GM12878 (cell line): ENCODE measurements around the gene SPRED3.

Source experiments
- CTCF ChIP-seq, 3 experiments: IDR thresholded peaks in 2 of 3; conservative IDR thresholded peaks in 1 of 3; 2 replicates each; pipeline ENCODE4 v1.5.1; 2011; ENCODE audit warnings: low read depth in 3 of 3, low read length in 3 of 3, mild to moderate bottlenecking in 3 of 3, control low read depth in 2 of 3, moderate library complexity in 2 of 3, inconsistent platforms in 1 of 3, mixed read lengths in 1 of 3; ENCODE audit not compliant: control insufficient read depth in 2 of 3, insufficient read depth in 1 of 3; ENCODE audit errors: extremely low read depth in 1 of 3
- EP300 ChIP-seq, 2 experiments: fragments of 150-350 bp in 1 of 2; IDR thresholded peaks; 2 replicates each; pipeline ENCODE4 v1.6.1; 2011 to 2012; ENCODE audit warnings: low read depth in 2 of 2, low read length in 2 of 2, borderline replicate concordance in 1 of 2, improper control_type of control experiment in 1 of 2, inconsistent platforms in 1 of 2; ENCODE audit not compliant: control insufficient read depth in 1 of 2
- FOS ChIP-seq: IDR thresholded peaks from 3 replicates; pipeline ENCODE4 v1.6.1; 2011; ENCODE audit warnings: borderline replicate concordance; ENCODE audit not compliant: insufficient read length; ENCODE audit errors: extremely low read depth
- GATAD2B ChIP-seq: fragments of 450-650 bp; conservative IDR thresholded peaks from 2 replicates; pipeline ENCODE4 v1.6.1; 2017; ENCODE audit warnings: low read depth, mild to moderate bottlenecking, moderate library complexity
- MAX ChIP-seq: IDR thresholded peaks from 2 replicates; pipeline ENCODE4 v1.6.1; 2012; ENCODE audit warnings: low read depth, low read length, improper control_type of control experiment
- POLR2A ChIP-seq: IDR thresholded peaks from 2 replicates; pipeline ENCODE4 v1.6.1; 2011; ENCODE audit warnings: low read depth, mild to moderate bottlenecking, low read length
- POLR2AphosphoS5 ChIP-seq: IDR thresholded peaks from 2 replicates; pipeline ENCODE4 v1.6.1; 2011; ENCODE audit warnings: mild to moderate bottlenecking, low read length, inconsistent platforms
- REST ChIP-seq: IDR thresholded peaks from 2 replicates; pipeline ENCODE4 v1.6.1; 2012; ENCODE audit warnings: mild to moderate bottlenecking, low read depth, low read length
- SRF ChIP-seq, 2 experiments: IDR thresholded peaks; 2 replicates each; pipeline ENCODE4 v1.6.1; 2011; ENCODE audit warnings: low read depth in 2 of 2, low read length in 2 of 2, mild to moderate bottlenecking in 1 of 2, moderate library complexity in 1 of 2
- SUZ12 ChIP-seq: fragments of 200-600 bp; sonication (generic); IDR thresholded peaks from one replicate; pipeline ENCODE4 v1.6.1; 2018; ENCODE audit warnings: antibody characterized with exemption, mild to moderate bottlenecking; ENCODE audit not compliant: unreplicated experiment
- TAF1 ChIP-seq: IDR thresholded peaks from 2 replicates; pipeline ENCODE4 v1.6.1; 2011; ENCODE audit warnings: mild to moderate bottlenecking, low read depth, low read length, borderline replicate concordance

- TF ChIP-seq EP300 (IDR thresholded peaks at IDR 0.05; ENCODE audit: borderline replicate concordance in 1 of 2, control insufficient read depth in 1 of 2, low read depth in 2 of 2, low read length in 2 of 2) (no peak), POLR2AphosphoS5 (no peak), POLR2A (no peak), FOS (no peak), SRF (IDR thresholded peaks at IDR 0.05; ENCODE audit: low read depth in 2 of 2, low read length in 2 of 2) (no peak), SUZ12 (no peak), GATAD2B (no peak), MAX (no peak), CTCF (IDR thresholded peaks at IDR 0.05 in 2 of 3, conservative IDR thresholded peaks at IDR 0.05 in 1 of 3; ENCODE audit: control insufficient read depth in 2 of 3, extremely low read depth in 1 of 3, insufficient read depth in 1 of 3, low read depth in 3 of 3, low read length in 3 of 3) (no peak), TAF1 (no peak), REST (no peak)
These were observed 816 bp downstream of the SPRED3 start for GRCh38 chr19:38389101-38389925.
